ENCODE results near the gene HDGF.
"Not testable (repeated sequence)": the region's sequence is repeated elsewhere in the genome, so short reads cannot be mapped to it uniquely, and the experiment has no call there.

HDGF gene

GRCh38 chr1:156766298-156767100, 15.0 kb upstream of the HDGF start:
- Histone ChIP-seq H4K8ac (ENCODE audit: low read depth, low read length) (no peak overlapping the region), H2BK120ac (ENCODE audit: low read depth, low read length) (no peak overlapping the region), H2AK5ac (ENCODE audit: low read length) (peak overlapping the region; percentile 85), H3K27ac (ENCODE audit: low read depth, low read length) (peak overlapping the region; percentile 17), H3K9ac (ENCODE audit: low read length) (peak overlapping the region; percentile 80), H3K27me3 (ENCODE audit: insufficient read depth, low read length, poor library complexity) (no peaks in the 10 kb centered on the region), H3K4ac (ENCODE audit: low read depth, low read length) (peak overlapping the region; percentile 50), H3K18ac (ENCODE audit: low read length) (peak overlapping the region; percentile 44), H3K36me3 (ENCODE audit: control insufficient read depth, insufficient read depth, low read length) (peaks cover 2% of the 10 kb centered on the region), H4K5ac (ENCODE audit: low read length) (peak overlapping the region; percentile 97), H3K56ac (ENCODE audit: low read length) (peak overlapping the region; percentile 97), H3K23ac (ENCODE audit: low read length) (no peak overlapping the region), H3K79me2 (ENCODE audit: control insufficient read depth, insufficient read depth, low read length) (peaks cover 36% of the 10 kb centered on the region), H2BK15ac (replicated peaks; ENCODE audit: low read depth) (no peak overlapping the region), H3K4me3 (ENCODE audit: low read length) (peak overlapping the region; percentile 30), H3K4me2 (ENCODE audit: low read length) (peak overlapping the region; percentile 93), H3K4me1 (ENCODE audit: control insufficient read depth, low read depth, low read length) (peaks cover 13% of the 10 kb centered on the region), H2BK5ac (ENCODE audit: low read length) (peak overlapping the region; percentile 86), H3K79me1 (ENCODE audit: low read length) (peaks cover 14% of the 10 kb centered on the region)
- DNase-seq: peak; percentile 40
- no CpG with 5 or more reads among the region's 14 CpGs for WGBS (ENCODE audit: extremely low coverage, insufficient coverage, low lambda C conversion rate)

- Histone ChIP-seq H4K8ac (ENCODE audit: low read depth, low read length) (no peak overlapping the region), H3K4me3 (ENCODE audit: low read length) (no peak overlapping the region), H3K79me1 (ENCODE audit: low read length) (peaks cover 8% of the 10 kb centered on the region), H3K4me1 (ENCODE audit: control insufficient read depth, low read depth, low read length) (peaks cover 7% of the 10 kb centered on the region), H3K27ac (ENCODE audit: low read depth, low read length) (no peak overlapping the region), H2BK15ac (replicated peaks; ENCODE audit: low read depth) (no peak overlapping the region), H3K79me2 (ENCODE audit: control insufficient read depth, insufficient read depth, low read length) (peaks cover 27% of the 10 kb centered on the region), H3K4me2 (ENCODE audit: low read length) (no peak overlapping the region), H3K23ac (ENCODE audit: low read length) (no peak overlapping the region), H3K36me3 (ENCODE audit: control insufficient read depth, insufficient read depth, low read length) (no peaks in the 10 kb centered on the region), H2AK5ac (ENCODE audit: low read length) (no peak overlapping the region), H3K56ac (ENCODE audit: low read length) (no peak overlapping the region), H2BK5ac (ENCODE audit: low read length) (no peak overlapping the region), H3K27me3 (ENCODE audit: insufficient read depth, low read length, poor library complexity) (no peaks in the 10 kb centered on the region), H3K18ac (ENCODE audit: low read length) (no peak overlapping the region), H2BK120ac (ENCODE audit: low read depth, low read length) (no peak overlapping the region), H3K4ac (ENCODE audit: low read depth, low read length) (no peak overlapping the region), H4K5ac (ENCODE audit: low read length) (no peak overlapping the region), H3K9ac (ENCODE audit: low read length) (no peak overlapping the region)
- DNase-seq: no peak
- no CpG with 5 or more reads among the region's 5 CpGs for WGBS (ENCODE audit: extremely low coverage, insufficient coverage, low lambda C conversion rate)
Measured at GRCh38 chr1:156765666-156766065, 14.2 kb upstream of the HDGF start.

DNA sequence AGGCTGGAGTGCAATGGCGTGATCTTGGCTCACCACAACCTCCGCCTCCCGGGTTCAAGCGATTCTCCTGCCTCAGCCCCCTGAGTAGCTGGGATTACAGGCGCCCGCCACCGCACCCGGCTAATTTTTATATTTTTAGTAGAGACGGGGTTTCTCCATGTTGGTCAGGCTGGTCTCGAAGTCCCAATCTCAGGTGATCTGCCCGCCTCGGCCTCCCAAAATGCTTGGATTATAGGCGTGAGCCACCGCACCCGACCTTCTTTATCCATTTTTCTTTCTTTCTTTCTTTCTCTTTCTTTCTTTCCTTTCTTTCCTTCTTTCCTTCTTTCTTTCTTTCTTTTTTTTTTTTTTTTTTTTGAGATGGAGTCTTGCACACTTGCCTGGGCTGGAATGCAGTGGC, 13.7 kb upstream of the HDGF start:
- WGBS (ENCODE audit: extremely low coverage, insufficient coverage, low lambda C conversion rate): no CpG with 5 or more reads among the region's 15 CpGs
- not testable (repeated sequence) for H2BK15ac ChIP-seq (replicated peaks; ENCODE audit: low read depth); H3K4me2 ChIP-seq (ENCODE audit: low read length); H2AK5ac ChIP-seq (ENCODE audit: low read length); H3K36me3 ChIP-seq (ENCODE audit: control insufficient read depth, insufficient read depth, low read length); H2BK5ac ChIP-seq (ENCODE audit: low read length); H3K79me1 ChIP-seq (ENCODE audit: low read length); H3K56ac ChIP-seq (ENCODE audit: low read length); H3K27ac ChIP-seq (ENCODE audit: low read depth, low read length); H3K9ac ChIP-seq (ENCODE audit: low read length); H2BK120ac ChIP-seq (ENCODE audit: low read depth, low read length); H3K23ac ChIP-seq (ENCODE audit: low read length); H4K8ac ChIP-seq (ENCODE audit: low read depth, low read length); H3K27me3 ChIP-seq (ENCODE audit: insufficient read depth, low read length, poor library complexity); H4K5ac ChIP-seq (ENCODE audit: low read length); DNase-seq; H3K4ac ChIP-seq (ENCODE audit: low read depth, low read length); H3K4me1 ChIP-seq (ENCODE audit: control insufficient read depth, low read depth, low read length); H3K18ac ChIP-seq (ENCODE audit: low read length); H3K4me3 ChIP-seq (ENCODE audit: low read length)
- peaks cover 23% of the 10 kb centered on the region for H3K79me2 ChIP-seq (ENCODE audit: control insufficient read depth, insufficient read depth, low read length)

GRCh38 chr1:156760796-156761104, 9.3 kb upstream of the HDGF start:
- Histone ChIP-seq H3K4me1 (ENCODE audit: control insufficient read depth, low read depth, low read length) (no peaks in the 10 kb centered on the region), H2BK120ac (ENCODE audit: low read depth, low read length) (no peak overlapping the region), H3K9ac (ENCODE audit: low read length) (no peak overlapping the region), H4K8ac (ENCODE audit: low read depth, low read length) (no peak overlapping the region), H3K56ac (ENCODE audit: low read length) (no peak overlapping the region), H3K4me2 (ENCODE audit: low read length) (no peak overlapping the region), H2AK5ac (ENCODE audit: low read length) (no peak overlapping the region), H2BK15ac (replicated peaks; ENCODE audit: low read depth) (no peak overlapping the region), H3K79me1 (ENCODE audit: low read length) (no peaks in the 10 kb centered on the region), H4K5ac (ENCODE audit: low read length) (no peak overlapping the region), H3K36me3 (ENCODE audit: control insufficient read depth, insufficient read depth, low read length) (no peaks in the 10 kb centered on the region), H2BK5ac (ENCODE audit: low read length) (no peak overlapping the region), H3K4me3 (ENCODE audit: low read length) (no peak overlapping the region), H3K23ac (ENCODE audit: low read length) (no peak overlapping the region), H3K27ac (ENCODE audit: low read depth, low read length) (no peak overlapping the region), H3K27me3 (ENCODE audit: insufficient read depth, low read length, poor library complexity) (no peaks in the 10 kb centered on the region), H3K4ac (ENCODE audit: low read depth, low read length) (no peak overlapping the region), H3K79me2 (ENCODE audit: control insufficient read depth, insufficient read depth, low read length) (no peaks in the 10 kb centered on the region), H3K18ac (ENCODE audit: low read length) (no peak overlapping the region)
- no peak for DNase-seq
- WGBS (ENCODE audit: extremely low coverage, insufficient coverage, low lambda C conversion rate): no CpG with 5 or more reads among the region's 4 CpGs

DNA sequence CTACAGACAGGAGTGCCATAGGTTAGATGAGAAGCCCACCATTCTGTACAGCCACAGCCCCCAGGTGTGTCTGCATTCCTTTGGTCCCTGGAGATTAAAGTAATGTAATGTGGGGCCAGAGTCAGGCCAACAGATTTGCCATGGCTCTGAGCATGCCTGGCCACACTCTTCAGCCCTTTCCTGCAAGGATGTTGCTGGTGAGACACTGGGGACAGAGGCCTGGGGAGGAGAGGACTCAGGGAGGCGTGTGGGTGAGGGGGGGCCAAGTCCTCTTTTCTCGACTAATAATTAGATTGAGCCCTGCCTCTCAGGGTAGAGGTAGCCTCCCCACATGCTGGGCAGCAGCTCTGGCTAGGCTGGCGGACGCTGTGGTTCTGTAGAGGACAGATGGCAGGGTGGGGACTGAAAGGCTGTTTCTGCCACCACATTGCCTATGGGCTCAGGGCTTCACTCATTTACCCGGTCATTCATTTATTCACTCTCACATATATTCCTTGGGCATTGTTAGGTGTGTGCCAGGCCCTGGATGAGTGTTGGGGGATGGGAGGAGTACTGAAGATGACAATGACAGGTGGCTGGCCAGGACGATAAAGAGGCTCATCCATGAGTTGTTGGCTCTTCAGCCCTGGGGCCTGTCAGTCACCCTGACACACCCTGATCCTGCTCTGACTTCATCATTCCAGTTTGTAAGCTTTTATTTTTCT, 8.8 kb upstream of the HDGF start:
- H4K5ac ChIP-seq (ENCODE audit: low read length): no peak overlapping the region
- no peak overlapping the region for H3K18ac ChIP-seq (ENCODE audit: low read length)
- no peaks in the 10 kb centered on the region for H3K27me3 ChIP-seq (ENCODE audit: insufficient read depth, low read length, poor library complexity)
- peak overlapping the region; percentile 70 for H3K56ac ChIP-seq (ENCODE audit: low read length)
- H3K4me2 ChIP-seq (ENCODE audit: low read length): no peak overlapping the region
- H3K9ac ChIP-seq (ENCODE audit: low read length): no peak overlapping the region
- no peak for DNase-seq
- no peaks in the 10 kb centered on the region for H3K79me2 ChIP-seq (ENCODE audit: control insufficient read depth, insufficient read depth, low read length)
- H4K8ac ChIP-seq (ENCODE audit: low read depth, low read length): no peak overlapping the region
- no peak overlapping the region for H2BK120ac ChIP-seq (ENCODE audit: low read depth, low read length)
- H3K36me3 ChIP-seq (ENCODE audit: control insufficient read depth, insufficient read depth, low read length): no peaks in the 10 kb centered on the region
- no peak overlapping the region for H3K4ac ChIP-seq (ENCODE audit: low read depth, low read length)
- no peak overlapping the region for H2BK15ac ChIP-seq (replicated peaks; ENCODE audit: low read depth)
- no peak overlapping the region for H3K27ac ChIP-seq (ENCODE audit: low read depth, low read length)
- H2AK5ac ChIP-seq (ENCODE audit: low read length): no peak overlapping the region
- H3K4me1 ChIP-seq (ENCODE audit: control insufficient read depth, low read depth, low read length): no peaks in the 10 kb centered on the region
- H3K4me3 ChIP-seq (ENCODE audit: low read length): no peak overlapping the region
- no CpG with 5 or more reads among the region's 6 CpGs for WGBS (ENCODE audit: extremely low coverage, insufficient coverage, low lambda C conversion rate)
- no peak overlapping the region for H2BK5ac ChIP-seq (ENCODE audit: low read length)
- no peaks in the 10 kb centered on the region for H3K79me1 ChIP-seq (ENCODE audit: low read length)
- H3K23ac ChIP-seq (ENCODE audit: low read length): no peak overlapping the region

Data from mesendoderm (in vitro differentiated cells).